ENCODE data around the gene MINDY1. TPM values are rescaled to one million over a fixed set of nuclear protein-coding genes. Genes with fewer than 3 reads are reported as not detected.

Gene MINDY1
- total RNA-seq, 1 experiment from 2014 or later = 6.8 TPM

- no peaks in the 10 kb centered on the region for H3K27me3 Mint-ChIP-seq (ENCODE audit: low read depth)
- no peak overlapping the region for H3K4ac ChIP-seq (ENCODE audit: low read depth, low read length)
- peaks cover 5 to 10% of the 10 kb centered on the region in 2 experiments for H3K4me1 Mint-ChIP-seq
- no peak overlapping the region for H2BK12ac ChIP-seq (ENCODE audit: insufficient read length, low read depth, low read length)
- no peaks in the 10 kb centered on the region for H3K79me1 ChIP-seq (ENCODE audit: insufficient read depth, low read depth, low read length, poor library complexity, severe bottlenecking)
- H3K18ac ChIP-seq (ENCODE audit: insufficient read length, low read depth, low read length) = no peak overlapping the region
- H3K4me3 Mint-ChIP-seq = no peak overlapping the region
- no peak overlapping the region for H2BK120ac ChIP-seq (ENCODE audit: low read depth, low read length, poor library complexity, severe bottlenecking)
- H3K27me3 ChIP-seq (ENCODE audit: insufficient read depth, low read length) = no peaks in the 10 kb centered on the region
- H4K8ac ChIP-seq (replicated peaks; ENCODE audit: insufficient read length, low read depth, low read length) = no peak overlapping the region
- H3K4me1 ChIP-seq (ENCODE audit: insufficient read depth, low read length) = peaks cover 3% of the 10 kb centered on the region; the same call in 1 of the 2 replicates
- H2BK20ac ChIP-seq (ENCODE audit: low read depth, low read length, poor library complexity, severe bottlenecking) = no peak overlapping the region
- H4K20me1 ChIP-seq (ENCODE audit: control insufficient read depth, insufficient read depth, insufficient read length) = no peaks in the 10 kb centered on the region
- WGBS (ENCODE audit: extremely low coverage, insufficient read length, low lambda C conversion rate) = no CpG with 5 or more reads among the region's 2 CpGs
- TF ChIP-seq CTCF (conservative IDR thresholded peaks at IDR 0.05) = no peak
- no peak overlapping the region for H2AFZ ChIP-seq (ENCODE audit: low read length)
- DNase-seq = no peak
- no peak overlapping the region for H3K56ac ChIP-seq (ENCODE audit: insufficient read length, low read depth, low read length)
- no peak overlapping the region for H3K9ac ChIP-seq (ENCODE audit: extremely low read depth, insufficient read length, low read length)
- H3K27ac ChIP-seq (ENCODE audit: insufficient read length, low read depth, low read length) = no peak overlapping the region
- H3K27ac Mint-ChIP-seq = no peak overlapping the region
- no peak overlapping the region for H3K4me2 ChIP-seq (ENCODE audit: insufficient read depth, insufficient read length, low read length)
- H3K36me3 Mint-ChIP-seq (ENCODE audit: insufficient read depth in 1 of 3, low read depth in 3 of 3) = peaks cover 0 to 10% (median 5%) of the 10 kb centered on the region in 3 experiments; a peak in 2 of 7 replicates
- no peaks in the 10 kb centered on the region for H3K9me3 Mint-ChIP-seq
- H4K5ac ChIP-seq (ENCODE audit: insufficient read length, low read depth, low read length) = no peak overlapping the region
- no peak overlapping the region for H3K23ac ChIP-seq (ENCODE audit: insufficient read length, low read depth, low read length)
- H2BK5ac ChIP-seq (ENCODE audit: insufficient read length, low read length) = no peak overlapping the region
- H3K23me2 ChIP-seq (ENCODE audit: insufficient read length, low read depth, low read length, poor library complexity, severe bottlenecking) = no peaks in the 10 kb centered on the region
- H4K91ac ChIP-seq (ENCODE audit: insufficient read length, low read depth, low read length) = no peak overlapping the region
- no peaks in the 10 kb centered on the region for H3K9me3 ChIP-seq (ENCODE audit: control insufficient read depth, low read depth, low read length)
- H2BK15ac ChIP-seq (ENCODE audit: low read depth, low read length) = no peak overlapping the region
- H3T11ph ChIP-seq (ENCODE audit: low read length) = no peak overlapping the region
- H3K14ac ChIP-seq (ENCODE audit: insufficient read depth, low read length) = no peak overlapping the region
- H3K79me2 ChIP-seq (ENCODE audit: insufficient read depth, low read length) = no peaks in the 10 kb centered on the region
- no peak overlapping the region for H2AK5ac ChIP-seq (ENCODE audit: insufficient read length, low read length)
Observed at GRCh38 chr1:150999926-151000325, 6.8 kb downstream of the MINDY1 start.
